HG03457 (cell line): ENCODE measurements around the gene ADAM33.

Source experiments
- ATAC-seq: cut with Tn5 transposase; IDR thresholded peaks from one replicate; pipeline ENCODE4 v1.9.1; 2021; ENCODE audit warnings: moderate number of reproducible peaks; ENCODE audit not compliant: unreplicated experiment

Gene ADAM33, protein sequence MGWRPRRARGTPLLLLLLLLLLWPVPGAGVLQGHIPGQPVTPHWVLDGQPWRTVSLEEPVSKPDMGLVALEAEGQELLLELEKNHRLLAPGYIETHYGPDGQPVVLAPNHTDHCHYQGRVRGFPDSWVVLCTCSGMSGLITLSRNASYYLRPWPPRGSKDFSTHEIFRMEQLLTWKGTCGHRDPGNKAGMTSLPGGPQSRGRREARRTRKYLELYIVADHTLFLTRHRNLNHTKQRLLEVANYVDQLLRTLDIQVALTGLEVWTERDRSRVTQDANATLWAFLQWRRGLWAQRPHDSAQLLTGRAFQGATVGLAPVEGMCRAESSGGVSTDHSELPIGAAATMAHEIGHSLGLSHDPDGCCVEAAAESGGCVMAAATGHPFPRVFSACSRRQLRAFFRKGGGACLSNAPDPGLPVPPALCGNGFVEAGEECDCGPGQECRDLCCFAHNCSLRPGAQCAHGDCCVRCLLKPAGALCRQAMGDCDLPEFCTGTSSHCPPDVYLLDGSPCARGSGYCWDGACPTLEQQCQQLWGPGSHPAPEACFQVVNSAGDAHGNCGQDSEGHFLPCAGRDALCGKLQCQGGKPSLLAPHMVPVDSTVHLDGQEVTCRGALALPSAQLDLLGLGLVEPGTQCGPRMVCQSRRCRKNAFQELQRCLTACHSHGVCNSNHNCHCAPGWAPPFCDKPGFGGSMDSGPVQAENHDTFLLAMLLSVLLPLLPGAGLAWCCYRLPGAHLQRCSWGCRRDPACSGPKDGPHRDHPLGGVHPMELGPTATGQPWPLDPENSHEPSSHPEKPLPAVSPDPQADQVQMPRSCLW

DNA sequence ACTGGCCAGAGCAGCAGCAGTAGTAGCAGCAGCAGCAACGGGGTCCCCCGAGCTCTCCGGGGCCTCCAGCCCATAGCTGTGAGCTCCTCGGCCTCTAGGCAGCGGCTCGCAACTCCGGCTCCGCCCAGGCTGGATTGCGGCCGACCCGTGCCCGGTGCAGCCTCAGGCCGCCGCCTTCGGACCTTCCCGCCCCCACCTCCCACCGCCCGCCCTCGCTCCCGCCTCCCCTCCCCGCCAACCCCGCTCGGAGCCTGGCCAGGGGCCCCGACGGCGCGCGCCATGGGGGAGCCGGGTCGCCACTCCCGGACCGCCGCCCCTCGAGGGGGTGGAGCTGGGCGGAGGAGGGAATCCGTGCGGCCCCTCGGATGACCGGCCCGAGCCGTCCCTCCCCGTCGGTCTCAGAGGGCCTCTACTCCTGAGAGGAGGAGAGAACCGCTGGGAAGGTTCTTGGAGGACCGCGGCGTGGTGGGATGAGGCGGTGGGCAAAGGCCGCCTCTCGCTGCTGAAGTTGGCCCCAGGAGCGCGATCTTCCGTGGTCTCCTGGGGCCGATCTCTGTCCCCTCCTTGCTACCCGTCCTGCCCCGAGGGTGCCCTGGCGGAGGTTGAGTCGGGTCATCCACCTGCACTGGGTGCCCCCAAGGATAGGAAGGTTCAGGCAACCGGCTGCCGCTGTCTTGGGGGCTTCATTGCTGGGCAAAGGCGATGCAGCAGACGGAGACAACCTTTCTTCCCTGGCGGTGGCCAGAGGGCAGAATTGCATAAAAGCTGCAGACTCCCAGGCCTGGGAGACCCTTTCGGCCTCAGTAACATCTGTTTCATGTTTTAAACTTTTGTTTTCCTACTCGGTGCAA, at the start of gene ADAM33:
Gene ADAM33 (minus strand): TSS at position 80 of the 851 bp plus-strand sequence. CDS start 6 bp downstream, at position 74.
- no peak for ATAC-seq

DNA sequence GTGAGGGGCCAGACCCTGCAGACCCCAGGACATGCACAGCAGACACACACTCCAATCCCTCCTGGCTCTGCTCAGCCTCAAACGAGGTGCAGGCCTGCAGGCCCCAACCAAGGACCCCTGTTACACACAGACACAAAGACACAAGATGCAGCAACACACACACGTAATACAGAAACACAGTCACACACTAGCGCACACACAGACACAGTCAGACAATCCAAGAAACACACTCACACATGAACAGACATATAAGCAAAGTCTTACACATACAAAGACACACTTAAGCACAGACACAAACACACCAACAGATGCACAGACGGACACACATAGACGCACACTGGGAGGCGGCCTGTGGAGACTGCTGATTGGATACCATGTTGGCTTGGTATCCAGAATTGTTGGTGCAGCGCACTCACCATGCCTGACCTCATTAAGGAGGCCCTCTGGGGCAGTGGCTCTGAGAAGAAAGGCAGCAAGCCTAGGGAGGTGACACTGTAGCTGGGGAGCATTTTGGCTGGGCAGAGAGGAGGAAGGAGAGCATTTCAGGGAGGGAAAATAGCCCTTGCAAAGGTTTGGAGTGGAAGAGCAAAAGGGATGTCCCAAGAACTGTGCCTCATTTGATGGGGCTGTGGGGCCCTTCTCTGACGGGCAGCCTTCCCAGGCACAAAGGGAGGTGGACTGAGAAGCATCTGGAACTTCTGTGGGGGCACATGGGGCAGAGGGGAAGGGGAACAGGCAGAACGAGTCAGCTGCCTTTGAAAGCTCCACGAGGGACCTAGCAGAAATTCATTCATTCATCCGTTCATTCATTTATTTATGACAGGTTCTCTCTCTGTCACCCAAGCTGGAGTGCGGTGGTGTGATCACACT, 49.2 kb upstream of the ADAM33 start:
- no peak for ATAC-seq

DNA sequence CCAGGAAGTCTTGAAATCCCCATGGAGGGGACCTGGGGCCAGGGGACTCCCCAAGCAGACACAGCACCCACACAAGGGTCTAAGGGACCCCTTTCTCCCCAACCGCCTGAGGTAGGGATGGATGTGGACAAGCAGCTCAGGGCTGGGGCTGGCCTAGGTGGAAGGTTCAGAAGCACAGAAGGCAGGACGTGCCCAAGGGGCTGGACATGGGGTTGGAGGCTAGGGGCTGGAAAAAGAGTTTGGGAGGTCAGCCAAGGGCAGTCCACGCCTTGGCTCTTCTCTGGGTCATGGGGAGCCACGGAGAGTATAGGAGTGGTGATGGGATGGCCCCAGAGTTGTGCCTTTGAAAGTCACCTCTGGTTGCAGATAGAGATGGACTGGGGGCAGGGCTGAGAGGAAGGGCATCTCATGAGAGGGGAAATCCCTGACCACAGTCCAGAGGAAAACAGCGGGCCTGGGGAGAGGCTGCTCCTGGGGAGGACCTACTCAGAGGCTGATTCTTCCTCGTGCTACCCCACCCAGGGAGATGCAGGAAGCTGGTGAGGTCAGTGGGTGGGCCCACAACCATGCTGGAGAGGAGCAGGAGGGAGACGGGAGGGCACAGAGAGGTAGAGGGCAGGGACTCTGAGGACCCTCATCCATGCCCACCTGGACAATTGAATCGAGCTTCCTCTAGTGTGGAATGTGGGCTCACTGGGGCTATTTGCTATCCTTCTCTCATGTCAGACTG, 48.2 kb upstream of the ADAM33 start:
- ATAC-seq, result no peak

DNA sequence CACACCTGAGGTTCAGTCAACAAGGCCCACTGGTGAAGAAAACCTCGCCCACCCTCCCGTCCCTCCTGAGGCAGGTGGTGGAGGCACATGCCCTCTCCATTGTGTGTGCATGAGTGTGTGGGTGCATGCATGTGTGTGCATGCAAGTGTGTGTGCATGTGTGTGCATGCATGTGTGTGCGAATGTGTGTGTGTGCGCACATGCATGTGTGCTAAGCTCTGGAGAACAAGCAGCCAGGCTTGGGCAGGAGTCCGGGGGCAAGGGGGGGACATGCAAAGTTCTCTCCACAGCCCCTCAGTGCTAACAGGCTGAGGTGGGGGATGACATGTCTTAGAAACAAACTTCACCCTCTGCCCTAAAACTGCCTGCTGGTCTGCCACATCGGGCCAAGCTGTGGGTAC, 47.6 kb upstream of the ADAM33 start:
- ATAC-seq, result no peak

DNA sequence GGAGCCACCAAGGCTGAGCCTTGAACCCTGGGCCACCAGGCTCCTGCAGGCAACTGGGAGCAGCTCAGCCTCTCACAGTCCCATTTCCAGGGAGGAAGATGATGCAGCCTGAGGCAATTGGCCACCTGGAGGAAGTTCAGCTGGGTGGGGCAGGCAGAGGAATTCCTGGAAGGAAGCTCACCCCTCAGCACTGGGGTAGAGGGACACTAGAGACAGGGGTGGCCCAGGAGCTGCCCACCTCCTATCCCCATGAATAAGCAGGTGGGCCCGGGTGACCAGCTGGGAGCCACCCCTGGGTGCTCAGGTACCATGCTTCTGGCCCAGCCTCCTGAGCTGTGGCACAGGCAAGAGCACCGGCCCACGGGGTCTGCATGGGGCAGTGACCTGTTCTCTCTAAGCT, 47.1 kb upstream of the ADAM33 start:
- no peak for ATAC-seq

DNA sequence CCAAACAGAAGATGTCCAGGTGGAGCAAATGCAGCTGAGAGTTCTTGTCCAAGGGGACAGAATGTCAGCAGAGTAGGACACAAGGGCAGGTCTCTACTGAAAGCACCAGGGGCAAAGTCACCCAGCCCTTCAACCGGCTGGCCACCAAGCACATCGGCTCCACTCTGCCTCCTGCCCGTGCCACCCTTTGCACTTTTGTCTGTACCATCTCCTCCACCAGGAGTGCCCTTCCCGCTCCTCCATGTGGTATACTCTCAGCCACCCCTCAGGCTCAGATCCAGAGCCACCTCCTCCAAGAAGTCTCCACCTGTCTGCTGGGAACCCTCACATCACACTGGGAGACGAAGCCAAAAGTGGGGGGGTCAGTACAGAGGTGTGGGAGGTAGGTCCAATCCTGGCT, 46.5 kb upstream of the ADAM33 start:
- ATAC-seq, result no peak

DNA sequence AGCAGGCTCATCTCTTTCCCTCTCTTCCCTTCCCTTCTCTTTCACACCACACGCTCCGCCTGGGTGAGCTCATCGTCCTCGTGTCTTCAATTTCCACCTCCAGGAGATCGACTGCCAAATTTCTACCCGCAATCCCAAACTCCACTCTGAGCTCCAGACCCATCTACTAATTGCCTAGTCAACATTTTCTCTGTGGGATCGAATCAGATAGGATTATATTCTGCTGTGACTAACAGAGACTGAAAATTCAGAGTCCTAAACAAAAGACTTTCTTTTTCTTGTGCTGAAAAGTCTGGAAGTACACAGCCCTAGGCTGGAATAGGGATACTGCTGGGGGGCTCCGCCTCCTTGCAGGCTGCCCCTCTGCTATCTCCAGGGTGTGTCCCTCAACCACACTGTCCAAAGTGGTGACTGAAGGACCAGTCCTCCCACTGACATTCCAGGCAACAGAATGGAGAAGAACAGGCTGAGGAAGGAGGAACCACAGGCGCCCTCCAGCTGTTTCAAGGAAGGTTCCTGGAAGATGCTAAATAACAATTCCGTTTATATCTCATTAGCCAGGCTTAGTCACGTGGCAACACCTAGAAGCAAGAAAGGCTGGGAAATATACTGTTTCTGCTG, 45.7 kb upstream of the ADAM33 start:
- ATAC-seq, result no peak

DNA sequence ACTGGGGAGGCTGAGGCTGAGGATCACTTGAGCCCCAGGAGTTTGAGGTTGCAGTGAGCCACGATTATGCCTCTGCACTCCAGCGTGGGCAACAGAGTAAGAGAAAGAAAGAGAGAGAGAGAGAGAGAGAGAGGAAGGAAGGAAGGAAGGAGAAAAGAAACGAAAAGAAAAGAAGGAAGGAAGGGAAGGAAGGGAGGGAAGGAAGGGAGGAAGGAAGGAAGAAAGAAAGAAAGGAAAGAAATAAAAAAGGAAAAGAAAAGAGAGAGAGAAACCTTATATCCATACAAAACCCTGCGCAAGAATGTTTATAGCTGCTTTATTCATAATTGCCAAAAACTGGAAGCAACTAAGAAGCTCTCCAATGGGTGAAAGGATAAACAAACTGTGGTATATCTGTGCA, 42.5 kb upstream of the ADAM33 start:
- ATAC-seq, result no peak

DNA sequence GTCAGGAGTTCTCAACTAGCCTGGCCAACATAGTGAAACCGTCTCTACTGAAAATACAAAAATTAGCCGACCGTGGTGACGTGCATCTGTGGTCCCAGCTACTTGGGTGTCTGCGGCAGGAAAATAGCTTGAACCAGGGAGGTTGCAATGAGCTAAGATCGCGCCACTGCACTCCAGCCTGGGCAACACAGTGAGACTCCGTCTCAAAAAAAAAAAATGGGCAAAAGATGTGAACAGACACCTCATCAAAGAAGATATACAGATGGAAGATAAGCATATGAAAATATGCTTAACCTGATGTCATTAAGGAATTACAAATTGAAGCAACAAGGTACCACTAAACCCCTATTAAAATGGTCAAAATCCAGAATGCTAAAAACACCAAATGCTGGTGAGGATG, 41.5 kb upstream of the ADAM33 start:
- no peak for ATAC-seq

DNA sequence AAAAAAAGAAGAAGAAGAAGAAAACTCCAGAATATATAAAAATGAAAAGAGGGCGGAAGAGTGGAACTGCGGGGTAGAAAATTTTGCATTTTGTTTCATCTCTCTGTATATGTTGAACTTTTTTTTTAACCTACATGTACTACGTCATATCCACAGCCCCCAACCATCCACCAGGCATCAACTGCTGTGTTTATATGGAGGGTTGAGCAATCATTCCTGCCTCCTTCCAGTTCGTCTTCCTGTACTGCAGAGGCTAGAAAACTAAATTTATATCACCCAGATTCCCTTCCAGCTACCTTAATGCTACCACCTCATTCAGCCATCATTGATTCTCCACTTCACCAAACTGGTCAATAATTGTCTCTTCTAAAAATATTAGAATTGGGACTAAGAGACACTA, 40.1 kb upstream of the ADAM33 start:
- ATAC-seq, result no peak

DNA sequence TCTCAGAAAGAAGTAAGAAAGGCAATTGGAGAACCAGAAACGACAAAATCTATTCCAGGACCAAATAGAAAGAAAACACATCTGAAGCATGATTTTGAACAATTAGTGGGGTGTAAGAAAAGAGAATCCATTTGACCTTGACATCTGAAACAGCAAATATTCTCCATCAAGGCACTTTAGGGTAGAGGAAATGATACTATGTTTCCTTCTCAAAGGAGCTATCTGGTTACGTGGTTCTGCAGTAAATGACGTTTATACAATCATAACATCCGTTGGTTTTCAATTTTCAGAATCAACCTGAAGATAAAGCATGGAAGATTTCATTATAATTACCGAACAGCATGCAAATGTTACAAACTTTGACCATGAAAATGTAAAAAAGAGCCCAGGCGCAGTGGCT, 38.8 kb upstream of the ADAM33 start:
- no peak for ATAC-seq

DNA sequence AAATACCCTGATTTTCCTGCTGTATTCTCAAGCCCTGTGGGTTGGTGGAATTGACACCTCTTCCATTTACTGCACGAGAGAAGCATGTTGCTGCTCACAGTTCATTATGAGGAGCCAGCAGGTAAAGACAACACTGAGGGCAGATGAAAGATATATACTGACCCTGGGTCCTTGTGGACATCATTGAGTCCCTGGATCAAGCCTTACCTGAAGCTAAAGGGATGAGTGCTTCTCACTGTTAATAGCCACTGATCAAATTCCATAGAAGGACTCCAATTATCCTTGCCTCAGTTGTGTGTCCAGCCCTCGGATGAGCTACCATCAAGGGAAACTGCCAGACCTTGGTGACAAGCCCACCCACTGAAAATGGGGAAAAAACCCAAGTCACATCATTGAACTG, 38.3 kb upstream of the ADAM33 start:
- ATAC-seq, result no peak

DNA sequence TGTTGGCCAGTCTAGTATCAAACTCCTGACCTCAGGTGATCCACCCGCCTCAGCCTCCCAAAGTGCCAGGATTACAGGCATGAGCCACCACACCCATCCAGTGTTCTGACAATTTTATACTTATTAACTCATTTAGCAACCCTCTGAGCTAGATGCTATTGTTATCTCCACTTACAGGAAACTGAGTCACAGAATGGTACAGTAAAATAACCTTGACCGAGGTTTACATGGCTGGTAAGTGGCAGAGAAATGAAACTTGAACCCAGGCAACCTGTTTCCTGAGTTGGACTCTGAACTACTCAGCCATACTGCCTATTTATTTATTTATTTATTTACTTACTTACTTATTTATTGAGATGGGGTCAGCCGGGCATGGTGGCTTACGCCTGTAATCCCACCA, 37.2 kb upstream of the ADAM33 start:
- ATAC-seq, result no peak

DNA sequence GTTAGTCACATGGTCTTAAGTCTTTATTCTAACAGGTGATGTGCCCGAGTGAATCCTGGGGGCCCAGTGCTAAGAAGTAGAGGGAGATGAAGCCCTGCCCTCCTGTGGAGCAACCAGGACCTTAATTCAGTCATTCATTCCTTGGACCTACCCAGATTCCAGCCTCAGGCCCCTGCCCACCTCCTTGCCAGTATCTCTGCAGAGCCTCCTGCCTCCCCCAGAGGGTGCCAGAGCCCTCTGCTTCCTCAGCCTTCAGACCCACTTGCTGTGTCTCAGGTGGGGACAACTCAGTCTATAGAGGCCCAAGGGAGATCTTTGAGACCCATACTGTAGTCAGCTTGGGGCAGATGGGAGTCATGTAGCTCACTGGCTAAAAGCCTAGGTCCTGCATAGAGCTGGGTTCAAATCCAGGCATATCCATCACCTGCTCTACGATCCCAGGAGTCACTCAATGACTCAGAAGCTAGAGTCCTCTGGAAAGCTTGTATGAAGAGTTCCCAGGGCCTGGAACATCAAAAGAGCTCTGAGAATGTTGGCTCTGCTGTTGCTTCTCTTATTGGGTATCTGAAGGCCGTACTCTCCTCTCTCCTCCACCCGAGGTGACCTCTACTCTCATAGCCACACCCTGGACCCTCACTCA, 34.5 kb upstream of the ADAM33 start:
- no peak for ATAC-seq

DNA sequence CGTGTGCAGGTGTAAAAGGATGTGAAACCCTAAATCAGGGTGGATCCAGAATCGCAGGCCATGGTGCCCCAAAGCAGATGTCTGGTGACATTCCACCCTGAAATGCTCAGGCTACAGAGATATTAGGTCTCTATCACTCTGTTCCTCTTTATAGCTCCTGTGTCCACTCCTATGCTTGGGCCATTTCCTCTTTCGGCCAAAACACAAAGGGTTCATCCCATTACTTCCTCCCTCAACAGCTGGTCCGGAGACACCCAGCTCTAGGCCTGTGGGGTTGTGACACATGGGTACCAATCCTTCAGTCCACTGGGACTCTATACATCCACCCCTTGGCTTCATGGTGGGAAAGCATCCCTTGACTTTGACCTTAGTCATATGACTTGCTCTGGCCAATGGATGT, 32.3 kb upstream of the ADAM33 start:
- ATAC-seq, result no peak

DNA sequence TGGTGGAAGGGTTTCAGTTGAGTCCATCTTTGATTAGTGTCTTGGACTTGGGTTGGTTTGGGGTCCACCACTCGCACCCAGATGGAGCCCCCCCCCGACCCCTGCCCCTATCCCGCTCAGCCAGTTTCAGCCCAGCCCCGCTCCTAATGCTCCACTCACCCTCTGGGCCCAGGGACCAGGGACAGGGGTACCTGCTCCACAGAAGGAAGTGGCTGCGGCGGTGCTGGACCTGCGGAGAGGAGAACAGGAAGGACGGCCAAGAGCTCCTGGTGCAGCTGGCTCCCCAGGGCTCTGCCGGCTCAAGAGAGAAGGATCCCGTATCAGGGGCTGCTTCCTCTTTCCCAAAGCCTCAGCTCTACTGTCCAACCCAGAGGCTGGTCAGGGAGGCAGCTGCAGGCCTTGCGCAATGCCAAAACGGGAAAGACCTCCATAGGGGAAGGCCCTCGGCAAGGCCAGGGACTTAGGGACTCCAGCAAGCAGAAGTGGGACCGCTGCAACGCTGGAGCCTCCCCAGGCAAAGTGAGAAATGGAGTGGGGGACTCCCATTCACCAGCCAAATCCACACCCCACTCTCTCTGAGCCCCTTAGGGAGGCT, 30.6 kb upstream of the ADAM33 start, which contains the start of gene SIGLEC1:
Gene SIGLEC1 (minus strand): TSS at position 322 of the 595 bp plus-strand sequence. CDS start 5,472 bp downstream, outside the sequence.
- ATAC-seq, result no peak

DNA sequence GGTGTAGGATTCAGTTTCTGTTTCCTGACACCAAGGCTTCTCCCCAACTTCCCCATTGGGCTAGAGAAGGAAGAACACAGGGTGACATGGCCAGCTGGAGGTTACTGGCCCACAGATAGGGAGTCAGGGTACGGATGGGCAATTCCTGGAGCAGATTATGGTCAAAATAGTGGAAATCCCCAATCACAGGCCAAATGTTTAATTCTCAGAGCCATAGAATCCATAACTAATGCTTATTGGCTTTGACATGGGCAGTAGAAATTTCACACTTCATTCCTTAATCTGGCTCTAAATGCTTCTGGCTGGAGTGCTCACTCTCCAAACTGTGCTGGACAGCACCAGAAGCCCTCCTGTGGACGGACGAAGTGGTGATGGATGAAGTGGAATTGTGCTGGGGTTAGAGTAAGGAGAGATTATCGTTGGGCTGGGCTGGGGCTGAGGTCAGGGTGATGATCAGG, 29.7 kb upstream of the ADAM33 start:
- no peak for ATAC-seq
